ENCODE results near the gene BUB3. TPM values are rescaled to one million over a fixed set of nuclear protein-coding genes. Genes with fewer than 3 reads are reported as not detected.

The BUB3 gene
- total RNA-seq, 1 donor from 2014 or later: 64.3 TPM

- no peak for DNase-seq (ENCODE audit: low spot score)
Observed at GRCh38 chr10:123203393-123204126, 49.4 kb downstream of the BUB3 start.

DNA sequence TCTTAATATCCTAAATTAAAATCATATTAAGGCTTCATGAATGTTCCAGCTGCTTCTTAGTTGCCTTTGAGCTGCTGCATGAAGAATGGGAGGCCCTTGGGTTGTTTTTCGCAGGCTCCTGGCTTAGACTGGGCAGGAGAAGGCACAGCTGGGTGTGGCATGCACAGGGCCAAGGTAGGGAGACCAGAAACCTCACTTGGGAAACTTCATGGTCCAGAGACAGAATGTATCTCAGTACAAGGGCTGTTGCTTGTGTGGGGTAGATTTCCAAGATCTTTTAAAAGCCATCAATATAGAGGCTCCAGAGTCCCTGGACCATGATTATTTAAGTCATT lies 49.9 kb downstream of the BUB3 start:
- no peak for DNase-seq (ENCODE audit: low spot score)

GRCh38 chr10:123205041-123205440 lies 50.8 kb downstream of the BUB3 start:
- no peak for DNase-seq (ENCODE audit: low spot score)

DNA sequence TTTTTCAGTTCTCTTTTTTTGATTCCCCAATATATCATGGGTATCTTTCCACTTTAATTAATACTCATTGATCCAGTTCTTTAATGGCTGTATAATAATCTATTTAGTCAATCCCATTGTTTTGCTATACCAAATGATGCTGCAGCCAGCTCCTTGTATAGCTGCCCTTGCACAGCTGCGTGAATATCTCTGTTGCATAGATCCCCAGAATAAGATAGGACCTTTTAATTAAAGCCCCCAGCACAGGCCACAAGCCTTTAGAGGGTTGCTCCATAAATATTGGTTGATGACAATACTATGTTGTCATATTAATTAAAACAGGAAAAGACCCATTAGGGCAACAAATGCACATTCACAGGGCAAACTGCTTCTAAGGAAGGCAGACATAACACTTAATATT lies 57.9 kb downstream of the BUB3 start:
- DNase-seq (ENCODE audit: low spot score): no peak

DNA sequence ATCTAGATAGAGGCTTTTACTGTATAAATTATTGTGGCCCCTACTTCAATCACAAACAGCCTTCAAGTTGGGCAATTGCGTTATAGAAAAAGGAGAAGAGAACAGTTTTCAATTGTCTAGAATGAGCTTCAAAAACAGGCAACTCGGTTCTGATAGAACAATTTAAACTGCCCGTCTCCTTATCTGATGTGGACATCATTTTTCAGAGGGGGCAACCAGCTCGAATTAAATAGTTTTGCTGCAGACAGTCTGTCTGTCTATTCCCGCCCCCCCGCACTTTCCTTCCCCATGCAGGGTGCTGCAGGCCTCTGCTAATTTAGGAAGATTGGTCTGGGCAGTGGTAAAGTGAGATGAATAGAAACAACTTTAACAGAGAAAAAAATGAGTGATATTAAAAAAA lies 58.4 kb downstream of the BUB3 start:
- no peak for DNase-seq (ENCODE audit: low spot score)

DNA sequence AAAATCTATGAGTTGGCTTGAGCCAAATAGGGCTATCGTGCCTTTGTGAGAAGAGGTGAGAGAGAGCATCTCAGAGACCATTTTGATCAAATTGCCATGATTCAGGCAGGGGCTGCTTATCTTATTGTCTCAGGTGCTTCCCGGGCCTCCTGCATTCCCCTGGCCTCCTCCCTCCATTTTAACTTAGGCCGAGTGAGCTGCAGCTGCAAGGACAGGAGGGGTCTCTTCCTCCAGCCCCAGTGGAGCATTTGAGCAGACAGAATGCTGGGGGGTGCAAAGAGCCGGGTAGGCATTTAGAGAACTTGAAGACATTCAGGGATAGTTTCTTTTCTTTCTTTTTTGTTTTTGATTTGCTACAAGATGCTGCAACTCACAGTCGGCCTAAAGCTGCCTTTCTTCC lies 59.0 kb downstream of the BUB3 start:
- no peak for DNase-seq (ENCODE audit: low spot score)

Other genes starting within 250 kb of the BUB3 start
- not detected for gene FAM24A, start 243.8 kb upstream of the BUB3 start, total RNA-seq
- 8.5 TPM for gene C10orf88, start 200.2 kb upstream of the BUB3 start, total RNA-seq
- 9.4 TPM for gene PSTK, start 174.0 kb upstream of the BUB3 start, total RNA-seq
- 15.3 TPM for gene IKZF5, start 145.6 kb upstream of the BUB3 start, total RNA-seq
- 36.1 TPM for gene ACADSB, start 145.4 kb upstream of the BUB3 start, total RNA-seq
- 1.6 TPM for gene HMX3, start 18.4 kb upstream of the BUB3 start, total RNA-seq
- 0.69 TPM for gene HMX2, start 6.3 kb upstream of the BUB3 start, total RNA-seq

Measured in mucosa of gallbladder (tissue), 1 donor.